ENCODE data around the gene CACNG4. TPM values are rescaled to one million over a fixed set of nuclear protein-coding genes. Genes with fewer than 3 reads are reported as not detected.

Gene CACNG4
- total and polyA plus RNA-seq, 11 donors = 0.08 to 0.88 (median 0.33) TPM; not detected in 8

- no peaks in the 10 kb centered on the region for H3K4me1 ChIP-seq
- 83 to 95% (median 90%) methylated on average over 6 of the region's 6 CpGs for WGBS, 4 donors
- H3K4me3 ChIP-seq = no peak overlapping the region
- no peak for TF ChIP-seq CTCF (IDR thresholded peaks at IDR 0.05)
- no peak for TF ChIP-seq POLR2A (IDR thresholded peaks at IDR 0.05)
- DNase-seq = no peak
- H3K27ac ChIP-seq = no peak overlapping the region
- intact Hi-C loops (cut with DNase I) = no loop called here
- H3K27me3 ChIP-seq = no peaks in the 10 kb centered on the region
- no peaks in the 10 kb centered on the region for H3K36me3 ChIP-seq
- H3K9me3 ChIP-seq = no peaks in the 10 kb centered on the region
- no peak for ATAC-seq
Observed at GRCh38 chr17:67063141-67063540, 98.6 kb downstream of the CACNG4 start.

- Histone ChIP-seq H3K4me3 (no peak overlapping the region), H3K4me1 (no peaks in the 10 kb centered on the region), H3K36me3 (no peaks in the 10 kb centered on the region), H3K9me3 (no peaks in the 10 kb centered on the region), H3K27me3 (no peaks in the 10 kb centered on the region), H3K27ac (no peak overlapping the region)
- intact Hi-C loops (cut with DNase I) = no loop called here
- no peak for ATAC-seq
- no peak for DNase-seq
- TF ChIP-seq POLR2A (IDR thresholded peaks at IDR 0.05) (no peak), CTCF (IDR thresholded peaks at IDR 0.05) (no peak)
- WGBS, 4 donors = 55 to 74% (median 63%) methylated on average over 2 of the region's 2 CpGs
Observed at GRCh38 chr17:67066717-67067116, 102.2 kb downstream of the CACNG4 start.

GRCh38 chr17:67067571-67068482, 103.3 kb downstream of the CACNG4 start:
- DNase-seq = no peak
- no peaks in the 10 kb centered on the region for H3K27me3 ChIP-seq
- TF ChIP-seq CTCF (IDR thresholded peaks at IDR 0.05) (no peak), POLR2A (IDR thresholded peaks at IDR 0.05) (no peak)
- no peak overlapping the region for H3K4me3 ChIP-seq
- intact Hi-C loops (cut with DNase I) = no loop called here
- no peaks in the 10 kb centered on the region for H3K9me3 ChIP-seq
- ATAC-seq = no peak
- peaks cover 0 to 5% (median 0%) of the 10 kb centered on the region in 9 donors for H3K36me3 ChIP-seq
- H3K4me1 ChIP-seq = no peaks in the 10 kb centered on the region
- no peak overlapping the region for H3K27ac ChIP-seq
- 84 to 85% (median 84%) methylated on average over 13 of the region's 13 CpGs for WGBS, 4 donors

- TF ChIP-seq CTCF (IDR thresholded peaks at IDR 0.05) = no peak
- TF ChIP-seq POLR2A (IDR thresholded peaks at IDR 0.05) = no peak
- 57 to 72% (median 60%) methylated on average over 3 of the region's 3 CpGs for WGBS, 4 donors
- ATAC-seq (no peak), DNase-seq (no peak)
- H3K9me3 ChIP-seq = no peaks in the 10 kb centered on the region
- peaks cover 0 to 16% (median 0%) of the 10 kb centered on the region in 9 donors for H3K36me3 ChIP-seq
- intact Hi-C loops (cut with DNase I) = no loop called here
- H3K27me3 ChIP-seq = no peaks in the 10 kb centered on the region
- H3K4me3 ChIP-seq = no peak overlapping the region
- H3K27ac ChIP-seq = no peak overlapping the region
- no peaks in the 10 kb centered on the region for H3K4me1 ChIP-seq
Observed at GRCh38 chr17:67068999-67069398, 104.5 kb downstream of the CACNG4 start.

All from heart left ventricle (tissue), 16 donors.